Stimulated activated CD8-positive, alpha-beta memory T cell treated with anti-CD3 and anti-CD28 coated beads, Interleukin-15, amount 100 ng/mL, for 48 hours (primary cell): ENCODE results near the gene CNNM4.

Experiments
- DNase-seq, 2 donors: peaks; one replicate each; pipeline ENCODE4 v3.0.0-alpha.2; 2020; ENCODE audit warnings: low read depth in 2 of 2

The CNNM4 gene

GRCh38 chr2:96810783-96811192 lies 50.1 kb downstream of the CNNM4 start:
- no peak for DNase-seq

- DNase-seq = no peak
Measured at GRCh38 chr2:96811917-96812316, 51.2 kb downstream of the CNNM4 start.

- DNase-seq = no peak
Measured at GRCh38 chr2:96813656-96814055, 53.0 kb downstream of the CNNM4 start.

GRCh38 chr2:96815326-96816126 lies 54.8 kb downstream of the CNNM4 start:
- DNase-seq = no peak

GRCh38 chr2:96816127-96816835 lies 55.6 kb downstream of the CNNM4 start, which contains the start of gene CNNM3:
Gene CNNM3 (plus strand): TSS chr2:96816268. CDS start chr2:96816278, 10 bp downstream.
- DNase-seq = peak; percentile 93 to 95

GRCh38 chr2:96816836-96817702 lies 56.4 kb downstream of the CNNM4 start:
- DNase-seq = no peak

GRCh38 chr2:96817882-96818281 lies 57.2 kb downstream of the CNNM4 start:
- no peak for DNase-seq

GRCh38 chr2:96819128-96819875 lies 58.6 kb downstream of the CNNM4 start:
- DNase-seq = no peak

GRCh38 chr2:96819876-96820511 lies 59.3 kb downstream of the CNNM4 start:
- DNase-seq = no peak

- DNase-seq = no peak
Measured at GRCh38 chr2:96821113-96821675, 60.5 kb downstream of the CNNM4 start.

GRCh38 chr2:96822786-96823185 lies 62.1 kb downstream of the CNNM4 start:
- no peak for DNase-seq

GRCh38 chr2:96823198-96823597 lies 62.5 kb downstream of the CNNM4 start:
- no peak for DNase-seq

- no peak for DNase-seq
Measured at GRCh38 chr2:96824079-96824870, 63.6 kb downstream of the CNNM4 start.

GRCh38 chr2:96825057-96825456 lies 64.4 kb downstream of the CNNM4 start:
- no peak for DNase-seq

- DNase-seq = no peak
Measured at GRCh38 chr2:96826546-96827278, 66.0 kb downstream of the CNNM4 start.

GRCh38 chr2:96828436-96828835 lies 67.7 kb downstream of the CNNM4 start:
- no peak for DNase-seq

GRCh38 chr2:96828874-96829273 lies 68.2 kb downstream of the CNNM4 start:
- DNase-seq = no peak

- no peak for DNase-seq
Measured at GRCh38 chr2:96830044-96830562, 69.4 kb downstream of the CNNM4 start.

- DNase-seq = no peak
Measured at GRCh38 chr2:96831679-96832078, 71.0 kb downstream of the CNNM4 start.
